Fibroblast of lung (primary cell): Measurements from ENCODE around the gene NAT8L.

Source experiments
- EZH2 ChIP-seq: IDR thresholded peaks from 2 replicates; pipeline ENCODE4 v1.5.1; 2012; ENCODE audit warnings: low read length, control low read depth, mild to moderate bottlenecking; ENCODE audit errors: missing control alignments
- TF ChIP-seq, protein P1 (sequence below), 2 donors: IDR thresholded peaks in 1 of 2; conservative IDR thresholded peaks in 1 of 2; 1 replicate in 1 of 2; 2 replicates in 1 of 2; pipeline ENCODE4 v1.5.1; 2011 to 2012; ENCODE audit warnings: low read length in 2 of 2, control low read depth in 1 of 2, inconsistent platforms in 1 of 2, low read depth in 1 of 2, mild to moderate bottlenecking in 1 of 2

DNA sequence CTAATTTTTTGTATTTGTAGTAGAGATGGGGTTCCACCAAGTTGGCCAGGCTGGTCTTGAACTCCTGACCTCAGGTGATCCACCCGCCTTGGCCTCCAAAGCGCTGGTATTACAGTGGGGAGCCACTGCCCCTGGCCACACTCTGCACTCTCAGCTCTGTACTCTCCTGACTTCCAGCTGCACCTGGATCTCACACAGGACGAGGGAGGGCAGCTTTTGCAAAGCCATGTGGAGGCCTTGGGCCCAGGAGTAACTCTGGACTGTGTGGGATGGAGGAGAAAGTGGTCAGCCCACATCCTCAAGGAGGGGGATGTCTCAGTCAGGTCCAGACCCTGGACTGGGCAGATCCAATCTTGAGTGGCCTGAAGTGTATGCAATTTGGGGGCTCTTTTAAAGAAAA lies 23.0 kb downstream of the NAT8L start:
- TF ChIP-seq EZH2: no peak
- TF ChIP-seq, protein P1, sequence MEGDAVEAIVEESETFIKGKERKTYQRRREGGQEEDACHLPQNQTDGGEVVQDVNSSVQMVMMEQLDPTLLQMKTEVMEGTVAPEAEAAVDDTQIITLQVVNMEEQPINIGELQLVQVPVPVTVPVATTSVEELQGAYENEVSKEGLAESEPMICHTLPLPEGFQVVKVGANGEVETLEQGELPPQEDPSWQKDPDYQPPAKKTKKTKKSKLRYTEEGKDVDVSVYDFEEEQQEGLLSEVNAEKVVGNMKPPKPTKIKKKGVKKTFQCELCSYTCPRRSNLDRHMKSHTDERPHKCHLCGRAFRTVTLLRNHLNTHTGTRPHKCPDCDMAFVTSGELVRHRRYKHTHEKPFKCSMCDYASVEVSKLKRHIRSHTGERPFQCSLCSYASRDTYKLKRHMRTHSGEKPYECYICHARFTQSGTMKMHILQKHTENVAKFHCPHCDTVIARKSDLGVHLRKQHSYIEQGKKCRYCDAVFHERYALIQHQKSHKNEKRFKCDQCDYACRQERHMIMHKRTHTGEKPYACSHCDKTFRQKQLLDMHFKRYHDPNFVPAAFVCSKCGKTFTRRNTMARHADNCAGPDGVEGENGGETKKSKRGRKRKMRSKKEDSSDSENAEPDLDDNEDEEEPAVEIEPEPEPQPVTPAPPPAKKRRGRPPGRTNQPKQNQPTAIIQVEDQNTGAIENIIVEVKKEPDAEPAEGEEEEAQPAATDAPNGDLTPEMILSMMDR (conservative IDR thresholded peaks at IDR 0.05 in 1 of 2, IDR thresholded peaks at IDR 0.05 in 1 of 2; ENCODE audit: low read depth in 1 of 2, low read length in 2 of 2): no peak
